DMS53 (cell line): ENCODE measurements around the gene OR1K1.
"Not testable (repeated sequence)": the region's sequence is repeated elsewhere in the genome, so short reads cannot be mapped to it uniquely, and the experiment has no call there.

Source experiments
- DNase-seq: peaks from one replicate; lab custom pipeline; 2025; lab: John Stamatoyannopoulos, UW

Gene OR1K1

DNA sequence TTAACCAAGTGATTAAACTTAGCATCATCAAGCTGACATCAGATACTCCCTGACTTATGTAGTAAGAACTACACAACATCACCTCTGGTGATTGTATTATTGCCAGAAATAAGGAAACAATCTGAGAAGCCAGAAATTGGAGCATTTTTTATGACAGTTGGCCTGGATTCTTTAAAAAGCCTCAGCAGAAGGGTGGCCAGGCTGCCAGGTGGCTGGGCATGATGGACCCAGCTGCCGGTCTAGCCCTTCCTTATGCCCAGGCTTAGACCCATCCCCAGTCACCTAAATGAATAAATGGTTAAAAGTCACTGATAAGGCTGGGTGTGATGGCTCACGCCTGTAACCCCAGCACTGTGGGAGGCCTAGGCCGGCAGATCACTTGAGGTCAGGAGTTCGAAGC, 12.8 kb downstream of the OR1K1 start:
- no peak for DNase-seq

DNA sequence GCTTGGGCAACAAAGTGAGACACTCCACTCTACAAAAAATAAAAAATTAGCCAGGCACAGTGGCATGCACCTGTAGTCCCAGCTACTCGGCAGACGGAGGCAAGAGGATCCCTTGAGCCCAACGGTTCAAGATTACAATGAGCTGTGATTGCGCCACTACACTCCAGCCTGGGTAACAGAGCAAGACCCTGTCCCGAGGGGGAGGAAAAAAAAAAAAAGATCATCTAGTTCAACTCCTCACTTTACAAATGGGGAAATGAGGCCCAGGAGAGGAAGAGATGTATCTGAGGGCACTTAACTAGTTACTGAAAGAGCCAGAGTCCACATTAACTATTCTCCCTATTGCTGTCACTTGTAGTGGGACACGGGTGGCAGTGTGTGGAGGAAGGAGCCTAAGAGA, 14.6 kb downstream of the OR1K1 start:
- no peak for DNase-seq

DNA sequence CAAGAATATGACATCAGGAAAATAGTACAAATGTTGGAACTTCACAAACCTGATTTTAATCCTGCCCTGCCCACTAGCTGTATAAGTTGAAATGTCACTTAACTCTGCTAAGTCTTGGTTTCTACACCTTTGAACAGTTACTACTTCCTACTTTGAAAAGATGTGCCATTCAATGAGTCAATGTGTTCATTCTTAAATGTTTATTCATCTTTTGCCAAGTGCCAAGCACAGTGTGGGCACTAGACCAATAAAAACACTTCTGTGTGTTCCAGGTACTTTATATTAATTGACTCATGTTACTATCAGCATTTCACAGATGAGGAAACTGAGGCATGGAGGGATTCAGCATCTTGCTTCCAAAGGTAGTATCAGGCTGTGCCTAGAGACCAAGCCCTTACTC, 15.6 kb downstream of the OR1K1 start:
- DNase-seq: no peak

DNA sequence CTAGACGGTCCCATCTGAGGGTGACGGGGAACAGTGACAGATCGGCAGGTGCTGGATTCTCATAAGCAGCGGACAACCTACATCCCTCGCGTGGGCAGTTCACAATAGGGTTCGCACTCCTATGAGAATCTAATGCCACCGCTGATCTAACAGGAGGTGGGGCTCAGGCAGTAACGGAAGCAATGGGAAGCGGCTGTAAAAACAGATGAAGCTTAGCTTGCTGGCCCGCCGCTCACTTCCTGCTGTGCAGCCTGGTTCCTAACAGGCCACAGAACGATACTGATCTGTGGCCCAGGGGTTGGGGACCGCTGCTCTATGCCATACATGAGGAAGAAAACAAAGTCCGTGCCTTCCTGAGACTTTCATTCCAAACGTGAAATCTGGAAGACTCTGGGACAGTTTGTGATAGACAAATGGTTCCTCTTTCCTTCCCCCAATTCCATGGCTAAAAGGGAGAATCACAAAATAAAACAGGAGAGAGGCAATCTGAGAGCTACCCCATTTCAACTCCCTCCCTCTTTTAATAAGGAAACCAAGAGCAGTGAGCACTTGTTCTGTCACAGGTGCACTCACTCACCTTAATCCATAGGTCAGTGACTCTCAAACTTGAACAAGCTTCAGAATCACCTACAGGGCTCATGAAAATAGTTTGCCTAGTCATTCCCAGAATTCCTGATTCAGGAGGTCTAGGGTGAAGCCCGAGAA, 16.4 kb downstream of the OR1K1 start:
- no peak for DNase-seq

DNA sequence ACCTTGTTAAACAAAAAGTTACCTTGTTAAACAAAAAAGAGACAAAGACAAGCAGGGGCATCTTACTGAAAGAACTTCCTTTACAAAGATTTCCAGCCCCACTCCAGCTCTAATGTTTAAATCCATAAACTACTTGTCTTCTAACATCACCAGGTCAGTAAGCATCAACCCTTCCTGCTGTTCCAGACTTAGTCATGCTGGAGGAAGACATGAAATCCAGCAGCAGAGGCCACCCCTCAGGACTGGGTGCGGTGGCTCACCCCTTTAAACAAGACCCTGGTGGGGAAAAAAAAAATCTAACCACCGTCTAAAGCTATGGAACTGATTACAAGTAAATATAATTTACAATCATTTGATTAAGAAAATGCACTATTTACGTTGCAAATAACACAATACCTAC, 19.4 kb downstream of the OR1K1 start:
- DNase-seq: peak; percentile 58

DNA sequence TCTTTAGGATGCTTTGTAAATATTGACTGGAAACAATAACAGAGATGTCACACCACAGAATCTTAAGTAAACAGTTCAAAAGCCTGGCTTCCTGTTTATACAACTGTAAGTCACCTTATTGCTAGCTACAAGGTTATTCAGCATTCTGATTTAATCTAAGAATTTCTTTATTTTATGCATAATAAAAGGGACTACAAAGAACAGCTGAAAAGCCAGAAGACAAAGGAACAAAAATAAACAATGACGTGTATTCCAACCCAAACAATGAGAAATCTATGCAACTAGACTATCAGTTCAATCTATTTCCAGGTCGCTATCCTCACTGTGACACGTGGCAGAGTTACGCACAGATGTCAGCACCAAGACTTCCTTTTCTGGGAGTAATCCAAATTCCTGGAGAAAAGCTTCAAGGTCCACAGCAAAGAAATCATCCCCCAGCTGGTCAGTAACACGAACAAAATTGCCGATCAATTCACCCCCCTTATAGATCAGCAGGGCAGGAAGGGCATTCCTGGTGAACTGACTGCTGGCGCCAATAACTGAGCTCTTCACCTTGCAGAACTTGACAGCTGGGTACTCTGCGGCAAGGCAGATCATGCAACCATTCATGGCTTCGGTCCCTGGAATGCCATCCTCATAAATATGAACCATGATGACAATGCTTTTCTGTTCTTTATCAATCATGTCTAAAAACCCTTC, 20.0 kb downstream of the OR1K1 start:
- peak; percentile 79 for DNase-seq

DNA sequence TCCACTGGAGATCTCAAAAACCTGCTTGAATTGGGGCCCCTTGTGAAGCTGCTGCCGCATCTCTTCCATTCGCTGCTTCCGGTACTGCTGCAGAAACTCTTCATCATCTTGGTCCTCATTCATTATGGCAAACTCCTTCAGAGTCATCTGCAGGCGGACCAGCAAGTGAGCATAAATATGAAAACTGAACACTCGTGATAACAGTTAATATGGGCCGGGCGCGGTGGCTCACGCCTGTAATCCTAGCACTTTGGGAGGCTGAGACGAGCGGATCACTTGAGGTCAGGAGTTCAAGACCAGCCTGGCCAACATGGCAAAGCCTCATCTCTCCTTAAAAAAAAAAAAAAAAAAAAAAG, 20.5 kb downstream of the OR1K1 start:
- DNase-seq: no peak

DNA sequence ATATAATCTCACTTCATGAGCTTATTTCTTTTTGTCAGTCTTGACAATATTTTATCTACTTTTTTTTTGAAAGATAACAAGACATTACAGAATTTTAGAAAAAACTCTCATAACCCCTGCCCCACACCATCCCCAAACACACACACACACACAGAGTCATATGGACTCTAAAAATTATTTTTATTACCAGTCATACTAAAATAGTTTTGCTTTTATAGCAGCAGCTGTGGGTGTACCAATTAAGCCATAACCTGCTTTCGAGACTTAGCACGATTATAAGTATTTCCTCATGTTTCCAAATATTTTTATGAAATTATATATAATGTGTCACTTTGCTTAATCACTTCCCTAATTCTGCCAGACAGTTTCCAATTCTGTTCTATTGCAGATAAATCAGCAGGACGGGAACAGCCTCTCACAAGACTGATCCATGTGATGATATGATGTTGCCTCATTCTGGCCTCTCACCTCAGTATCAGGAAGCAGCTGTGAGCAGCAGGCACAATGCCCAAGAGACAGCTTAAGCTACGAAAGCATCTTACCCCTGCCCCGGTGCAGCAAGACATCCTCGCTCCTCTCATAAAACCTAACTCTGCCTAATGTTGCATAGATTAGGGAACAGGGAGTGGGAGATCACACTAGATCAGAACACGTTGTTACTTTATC, 21.5 kb downstream of the OR1K1 start:
- DNase-seq: no peak

DNA sequence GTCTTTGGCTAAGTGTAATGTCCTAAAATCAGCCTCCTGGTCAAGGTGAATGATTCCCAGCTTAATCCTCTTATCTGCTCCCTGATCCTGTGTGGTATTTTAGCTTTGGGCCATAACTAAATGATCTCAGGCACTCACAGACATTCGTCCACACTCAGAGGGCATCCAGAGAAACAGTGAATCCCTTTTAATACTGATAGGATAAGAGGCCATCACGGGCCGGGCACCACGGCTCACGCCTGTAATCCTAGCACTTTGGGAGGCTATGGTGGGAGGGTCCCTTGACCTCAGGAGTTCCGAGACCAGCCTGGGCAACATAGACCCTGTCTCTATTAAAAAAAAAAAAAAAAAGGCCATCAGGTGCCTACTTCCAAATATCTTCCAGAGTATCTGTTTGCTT, 22.1 kb downstream of the OR1K1 start:
- no peak for DNase-seq

DNA sequence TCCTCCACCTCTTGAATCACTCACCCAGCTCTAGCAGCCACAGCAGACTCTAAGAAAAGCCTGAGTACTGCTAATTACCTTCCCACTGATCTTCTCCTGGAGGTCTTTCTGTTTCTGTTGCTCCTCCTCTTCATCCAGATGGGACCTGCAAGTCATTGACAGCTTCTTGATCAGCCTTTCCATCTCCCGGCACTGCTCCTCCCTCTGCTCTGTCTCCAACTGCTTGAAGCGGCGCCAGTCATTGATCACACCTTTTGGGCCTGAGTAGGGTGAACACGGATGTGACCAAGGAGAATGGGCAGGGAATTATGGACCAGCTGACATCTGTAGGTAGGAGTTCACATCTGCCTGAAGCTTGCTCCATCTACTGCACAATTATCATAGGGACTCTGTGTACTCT, 23.0 kb downstream of the OR1K1 start:
- DNase-seq: no peak

DNA sequence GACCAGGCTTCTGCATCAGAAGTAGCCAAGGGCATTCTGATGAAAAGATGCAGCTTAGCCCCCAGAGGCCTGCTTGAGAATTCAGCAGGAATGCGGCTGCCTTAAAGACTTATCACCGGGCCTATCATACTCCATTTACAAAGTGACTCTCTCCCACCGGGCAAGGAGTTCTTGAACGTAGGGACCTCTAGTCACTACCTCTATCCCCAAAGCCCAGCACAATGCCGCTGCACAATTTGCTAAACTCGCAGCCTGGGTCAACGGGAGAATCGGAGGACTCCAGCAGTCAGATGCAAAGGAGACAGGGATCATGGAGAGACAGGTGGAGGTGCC, 27.8 kb downstream of the OR1K1 start:
- DNase-seq: no peak

DNA sequence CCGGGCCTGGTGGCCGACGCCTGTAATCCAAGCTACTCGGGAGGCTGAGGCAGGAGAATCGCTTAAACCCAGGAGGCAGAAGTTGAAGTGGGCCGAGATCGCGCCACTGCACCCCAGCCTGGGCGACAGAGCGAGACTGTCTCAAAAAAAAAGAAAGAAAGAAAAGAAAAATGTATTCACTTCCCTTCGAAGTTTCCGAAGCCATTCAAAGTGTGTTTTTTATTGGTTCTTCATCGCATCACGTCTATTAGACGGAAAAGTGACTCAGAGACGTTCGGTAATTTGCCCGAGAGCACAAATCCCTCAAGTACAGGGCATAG, 29.0 kb downstream of the OR1K1 start:
- DNase-seq: not testable (repeated sequence)

DNA sequence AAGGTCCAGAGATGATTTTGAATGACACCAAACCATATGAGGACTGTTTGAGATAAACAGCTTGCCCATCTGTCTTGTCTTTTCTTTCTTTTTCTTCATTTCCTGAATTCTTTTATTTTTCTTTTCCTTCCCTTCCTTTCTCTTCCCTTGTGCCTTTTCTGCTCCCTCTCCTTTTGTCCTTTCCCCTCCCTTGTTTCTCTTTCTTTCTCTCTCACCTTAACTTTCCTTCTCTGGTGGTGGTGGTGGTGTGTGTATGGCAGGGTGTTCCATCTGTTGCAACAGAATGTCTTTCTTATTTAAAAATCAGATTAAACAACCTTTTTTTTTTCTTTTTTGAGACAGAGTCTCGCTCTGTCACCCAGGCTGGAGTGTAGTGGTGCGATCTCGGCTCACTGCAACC, 32.3 kb downstream of the OR1K1 start:
- DNase-seq: no peak

DNA sequence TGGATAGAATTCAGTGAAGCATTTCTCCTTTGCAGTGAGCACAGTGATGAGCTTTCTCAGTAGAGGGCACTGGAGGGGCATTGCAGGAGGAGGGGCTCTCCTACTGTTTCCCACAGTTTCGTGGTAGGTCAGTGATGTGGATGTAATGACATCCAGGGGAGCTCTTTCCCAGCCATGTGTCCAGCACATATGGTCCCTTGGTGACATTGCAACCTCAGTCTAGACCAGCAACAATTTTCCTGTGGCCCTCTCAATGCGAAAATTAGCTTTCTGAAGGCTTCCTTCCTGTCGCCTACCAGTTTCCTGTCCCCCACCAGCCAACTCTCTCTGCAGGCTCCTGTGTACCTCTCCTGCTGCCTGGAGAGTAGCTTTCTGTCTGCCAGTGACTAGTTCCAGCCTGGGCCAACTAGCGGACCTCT, 35.4 kb downstream of the OR1K1 start:
- DNase-seq: no peak

DNA sequence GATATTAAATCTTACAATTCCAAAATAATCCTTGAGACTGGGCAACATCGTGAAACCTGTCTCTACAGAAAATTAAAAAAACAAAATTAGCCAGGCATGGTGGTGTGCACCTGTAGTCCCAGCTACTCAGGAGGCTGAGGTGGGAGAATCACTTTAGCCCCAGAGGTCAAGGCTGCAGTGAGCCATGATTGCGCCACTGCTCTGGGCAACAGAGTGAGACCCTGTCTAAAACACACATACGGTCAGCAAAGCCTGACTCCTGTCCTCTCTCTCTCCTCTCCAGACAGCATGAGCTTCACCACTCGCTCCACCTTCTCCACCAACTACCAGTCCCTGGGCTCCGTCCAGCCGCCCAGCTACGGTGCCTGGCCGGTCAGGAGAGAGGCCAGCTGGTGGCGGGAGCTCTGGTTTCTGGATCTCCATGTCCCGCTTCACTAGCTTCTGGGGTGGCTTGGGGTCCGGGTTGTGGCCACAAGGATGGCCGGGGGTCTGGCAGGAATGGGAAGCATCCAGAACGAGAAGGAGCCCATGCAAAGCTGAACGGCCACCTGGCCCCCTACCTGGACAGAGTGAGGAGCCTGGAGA, 37.4 kb downstream of the OR1K1 start:
- DNase-seq: no peak

DNA sequence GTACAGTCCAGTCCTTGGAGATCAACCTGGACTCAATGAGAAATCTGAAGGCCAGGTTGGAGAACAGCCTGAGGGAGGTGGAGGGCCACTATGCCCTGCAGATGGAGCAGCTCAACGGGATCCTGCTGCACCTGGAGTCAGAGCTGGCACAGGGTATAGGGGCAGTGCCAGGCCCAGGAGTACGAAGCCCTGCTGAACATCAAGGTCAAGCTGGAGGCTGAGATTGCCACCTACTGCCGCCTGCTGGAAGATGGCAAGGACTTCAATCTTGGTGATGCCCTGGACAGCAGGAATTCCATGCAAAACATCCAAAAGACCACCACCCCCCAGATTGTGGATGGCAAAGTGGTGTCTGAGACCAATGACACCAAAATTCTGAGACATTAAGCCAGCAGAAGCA, 38.5 kb downstream of the OR1K1 start:
- peak; percentile 39 for DNase-seq

DNA sequence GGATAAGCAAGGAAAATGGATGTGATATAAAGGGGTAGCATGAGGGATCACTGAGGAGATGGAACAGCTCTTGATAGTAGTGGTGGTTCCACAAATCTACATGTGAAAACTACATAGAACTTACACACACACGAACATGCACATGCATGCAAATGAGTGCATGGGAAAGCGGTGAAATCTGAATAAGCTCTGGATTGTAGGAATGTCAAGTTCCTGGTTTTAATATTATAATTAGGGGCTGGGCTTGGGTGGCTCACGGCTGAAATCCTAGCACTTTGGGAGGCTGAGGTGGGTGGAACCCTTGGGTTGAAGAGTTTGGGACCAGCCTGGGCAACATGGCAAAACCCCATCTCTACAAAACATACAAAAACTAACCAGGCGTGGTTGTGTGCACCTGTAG, 41.6 kb downstream of the OR1K1 start:
- no peak for DNase-seq

DNA sequence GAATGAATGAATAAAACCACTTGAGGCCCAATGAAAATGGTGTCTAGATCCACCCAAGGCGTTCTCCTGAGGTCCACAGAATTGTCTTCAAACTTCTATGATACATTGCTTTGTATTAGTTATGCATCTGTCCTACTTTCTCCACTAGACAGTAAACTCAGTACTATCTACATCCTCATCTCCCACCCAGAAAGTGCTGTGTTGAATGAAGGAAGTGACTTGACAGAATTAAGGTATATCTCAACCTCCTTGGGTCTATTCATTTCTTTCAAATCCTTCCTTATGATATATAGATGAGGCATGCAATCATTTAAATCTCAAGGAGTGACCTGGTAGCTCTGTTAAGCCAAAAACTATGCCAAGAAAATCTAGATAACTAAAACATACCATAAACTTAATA, 44.2 kb downstream of the OR1K1 start:
- DNase-seq: no peak

DNA sequence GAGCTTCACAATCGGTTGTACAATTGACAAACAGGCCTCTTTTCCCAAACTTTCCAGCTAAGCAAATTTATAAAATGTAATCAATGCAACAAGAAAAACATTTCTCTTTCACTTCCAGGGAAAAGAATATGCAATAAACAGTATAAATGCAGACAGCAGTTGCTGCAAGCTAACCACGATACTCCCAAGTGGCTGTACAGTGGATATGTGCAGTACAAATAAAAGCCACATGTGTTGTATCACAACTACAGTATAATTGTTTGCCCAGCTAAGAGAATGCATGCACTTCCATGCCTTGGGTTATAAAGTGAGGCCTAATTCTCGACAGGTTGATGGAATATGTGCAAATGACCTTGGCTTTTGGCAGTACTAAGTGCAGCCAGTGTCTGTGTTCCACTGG, 45.2 kb downstream of the OR1K1 start:
- no peak for DNase-seq

DNA sequence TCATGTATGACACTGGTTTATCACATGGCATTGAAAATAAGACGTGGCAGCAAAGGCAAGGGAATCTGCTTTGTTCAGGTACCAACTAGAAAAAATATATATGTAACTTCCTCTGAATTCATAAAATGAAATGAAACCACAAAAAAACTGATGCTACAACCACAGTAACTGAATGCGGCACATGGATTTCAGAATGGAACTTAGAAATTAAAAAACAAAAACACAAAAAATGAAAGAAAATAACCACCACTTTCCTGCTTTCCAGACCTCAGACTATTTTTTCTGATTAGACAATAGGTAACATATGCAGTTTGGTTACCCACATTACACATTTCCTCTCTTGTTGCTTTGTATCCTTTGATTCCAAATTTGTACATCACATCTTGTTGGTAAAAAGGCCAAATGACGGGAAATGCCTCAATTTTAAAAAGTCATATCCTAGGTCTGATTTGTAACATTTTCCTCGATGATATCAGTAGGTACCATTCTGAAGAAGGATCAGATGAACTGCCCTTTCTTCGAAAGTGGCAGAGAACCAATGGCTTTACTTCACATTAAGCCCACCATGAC, 46.5 kb downstream of the OR1K1 start:
- DNase-seq: no peak

DNA sequence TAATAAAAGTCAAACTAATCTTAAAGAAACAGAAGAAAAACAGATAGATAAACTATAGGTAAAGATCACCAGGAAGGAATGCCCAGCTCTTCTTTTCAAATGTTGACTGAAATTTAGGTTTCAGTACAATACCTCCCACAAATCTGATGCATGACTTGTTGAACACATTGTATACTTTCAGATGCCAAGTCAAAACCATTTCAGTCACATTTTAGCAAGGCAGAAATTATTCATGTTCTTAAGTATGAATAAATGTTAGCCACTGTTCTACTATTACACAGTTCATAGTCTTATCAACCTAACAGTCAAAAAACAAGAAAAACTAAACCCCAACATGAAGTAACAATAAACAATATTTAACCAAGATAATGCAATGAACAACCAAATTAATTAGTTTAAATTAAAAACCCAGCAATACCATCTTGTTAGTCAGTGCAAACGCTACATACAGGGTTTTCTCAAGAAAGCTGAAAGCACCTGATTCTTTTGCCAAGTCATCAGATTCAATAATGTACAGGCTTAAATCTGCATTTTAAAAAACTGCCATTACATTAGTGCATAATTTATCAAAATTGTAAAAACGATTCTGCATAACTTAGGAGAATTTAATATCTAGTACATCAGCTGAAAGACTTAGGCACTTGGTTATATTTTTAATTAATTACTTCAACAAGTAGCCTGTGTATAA, 48.5 kb downstream of the OR1K1 start:
- no peak for DNase-seq
